D721Med (cell line): ENCODE results near the gene RASA2.
A peak's percentile ranks its signal among the peaks of the same experiment; 100 is the strongest.

ENCODE experiments used
- DNase-seq: peaks from one replicate; pipeline ENCODE4 v3.0.0; 2011; ENCODE audit warnings: low spot score; ENCODE audit not compliant: insufficient read length
- FAIRE-seq: peaks from 2 replicates; lab custom pipeline; 2011; peaks lifted over from hg19 to GRCh38; lab: Jason Lieb, UNC
- TF ChIP-seq, protein P1 (sequence below): IDR thresholded peaks from 2 replicates; pipeline ENCODE4 v1.5.1; 2012; ENCODE audit warnings: mild to moderate bottlenecking, control low read depth; ENCODE audit not compliant: insufficient read depth; ENCODE audit errors: missing control alignments

Gene RASA2

DNA sequence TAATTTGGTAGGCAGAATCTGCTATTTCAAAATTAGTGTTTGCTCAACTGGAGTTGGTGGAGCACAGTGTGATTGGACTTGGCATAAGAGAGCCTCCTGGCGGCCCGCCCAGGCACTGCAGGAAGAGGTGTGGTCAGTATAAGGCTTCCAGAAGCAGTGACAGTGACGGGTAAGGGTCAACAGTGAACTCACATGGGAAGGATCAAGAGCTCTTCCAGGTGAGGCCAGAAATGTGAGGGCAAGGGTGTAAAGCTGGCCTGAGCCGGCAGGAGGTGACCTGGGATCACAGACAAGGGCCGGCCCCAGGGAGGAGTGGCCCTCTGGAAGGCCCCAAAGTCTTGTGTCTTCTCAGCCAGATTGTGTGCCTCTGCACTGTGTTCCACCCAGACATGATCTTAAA is 158.1 kb downstream of the RASA2 start:
- TF ChIP-seq, protein P1, sequence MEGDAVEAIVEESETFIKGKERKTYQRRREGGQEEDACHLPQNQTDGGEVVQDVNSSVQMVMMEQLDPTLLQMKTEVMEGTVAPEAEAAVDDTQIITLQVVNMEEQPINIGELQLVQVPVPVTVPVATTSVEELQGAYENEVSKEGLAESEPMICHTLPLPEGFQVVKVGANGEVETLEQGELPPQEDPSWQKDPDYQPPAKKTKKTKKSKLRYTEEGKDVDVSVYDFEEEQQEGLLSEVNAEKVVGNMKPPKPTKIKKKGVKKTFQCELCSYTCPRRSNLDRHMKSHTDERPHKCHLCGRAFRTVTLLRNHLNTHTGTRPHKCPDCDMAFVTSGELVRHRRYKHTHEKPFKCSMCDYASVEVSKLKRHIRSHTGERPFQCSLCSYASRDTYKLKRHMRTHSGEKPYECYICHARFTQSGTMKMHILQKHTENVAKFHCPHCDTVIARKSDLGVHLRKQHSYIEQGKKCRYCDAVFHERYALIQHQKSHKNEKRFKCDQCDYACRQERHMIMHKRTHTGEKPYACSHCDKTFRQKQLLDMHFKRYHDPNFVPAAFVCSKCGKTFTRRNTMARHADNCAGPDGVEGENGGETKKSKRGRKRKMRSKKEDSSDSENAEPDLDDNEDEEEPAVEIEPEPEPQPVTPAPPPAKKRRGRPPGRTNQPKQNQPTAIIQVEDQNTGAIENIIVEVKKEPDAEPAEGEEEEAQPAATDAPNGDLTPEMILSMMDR, result peak; percentile 47
- DNase-seq, result no peak
- no peak for FAIRE-seq

DNA sequence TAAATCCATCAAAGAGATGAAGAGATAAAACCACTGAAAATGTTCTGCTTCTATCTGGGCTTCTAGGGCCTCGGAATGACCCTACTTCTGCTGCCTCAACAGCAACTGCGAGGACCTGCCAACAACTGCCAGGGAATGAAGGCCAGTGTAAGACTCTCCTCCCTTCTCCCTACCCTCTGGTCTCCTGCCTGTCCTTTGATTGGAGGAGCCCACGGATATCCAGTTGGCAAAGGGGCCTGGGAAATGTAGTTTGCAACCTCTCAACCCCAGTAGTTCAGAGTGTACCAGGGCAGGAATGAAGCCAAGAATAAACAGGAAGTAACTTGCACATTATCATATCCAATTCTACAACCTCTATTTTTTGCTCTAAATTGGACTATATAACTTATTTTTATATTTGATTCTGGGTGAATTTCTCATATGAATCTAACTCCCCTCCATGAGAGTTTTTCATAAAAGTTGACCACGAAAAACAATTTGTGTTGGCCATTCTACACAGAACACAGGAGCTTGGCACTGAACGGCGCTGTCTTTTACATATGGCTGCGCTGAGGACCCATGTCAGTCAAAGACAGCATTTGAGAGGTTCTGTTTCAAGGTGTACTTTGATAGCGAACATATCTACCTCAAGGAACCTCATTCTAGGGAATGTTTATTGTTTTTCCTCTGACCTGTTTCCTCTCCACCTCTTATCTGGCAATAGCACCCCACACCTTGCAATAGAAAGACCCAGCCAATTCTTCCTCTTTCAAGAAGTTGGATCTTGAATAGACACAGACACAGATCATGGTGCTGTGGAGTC is 160.1 kb downstream of the RASA2 start:
- FAIRE-seq (no peak), DNase-seq (no peak)
- TF ChIP-seq, protein P1, result no peak

DNA sequence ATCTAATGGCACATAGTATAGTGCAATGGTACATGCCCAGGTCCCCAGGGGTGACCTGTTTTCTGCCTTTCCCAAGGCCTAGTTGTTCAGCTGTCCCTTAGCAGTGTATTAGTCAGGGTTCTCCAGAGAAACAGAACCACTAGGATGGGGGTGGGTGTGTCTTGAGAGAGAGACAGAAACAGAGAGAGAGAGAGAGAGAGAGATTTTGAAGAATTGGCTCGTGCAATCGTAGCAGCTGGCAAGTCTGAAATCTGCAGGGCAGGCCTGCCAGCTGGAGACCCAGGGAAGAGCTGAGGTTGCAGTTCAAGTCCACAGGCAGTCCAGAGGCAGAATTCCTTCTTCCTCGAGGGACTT is 160.7 kb downstream of the RASA2 start:
- DNase-seq (no peak), FAIRE-seq (no peak)
- TF ChIP-seq, protein P1, result no peak

DNA sequence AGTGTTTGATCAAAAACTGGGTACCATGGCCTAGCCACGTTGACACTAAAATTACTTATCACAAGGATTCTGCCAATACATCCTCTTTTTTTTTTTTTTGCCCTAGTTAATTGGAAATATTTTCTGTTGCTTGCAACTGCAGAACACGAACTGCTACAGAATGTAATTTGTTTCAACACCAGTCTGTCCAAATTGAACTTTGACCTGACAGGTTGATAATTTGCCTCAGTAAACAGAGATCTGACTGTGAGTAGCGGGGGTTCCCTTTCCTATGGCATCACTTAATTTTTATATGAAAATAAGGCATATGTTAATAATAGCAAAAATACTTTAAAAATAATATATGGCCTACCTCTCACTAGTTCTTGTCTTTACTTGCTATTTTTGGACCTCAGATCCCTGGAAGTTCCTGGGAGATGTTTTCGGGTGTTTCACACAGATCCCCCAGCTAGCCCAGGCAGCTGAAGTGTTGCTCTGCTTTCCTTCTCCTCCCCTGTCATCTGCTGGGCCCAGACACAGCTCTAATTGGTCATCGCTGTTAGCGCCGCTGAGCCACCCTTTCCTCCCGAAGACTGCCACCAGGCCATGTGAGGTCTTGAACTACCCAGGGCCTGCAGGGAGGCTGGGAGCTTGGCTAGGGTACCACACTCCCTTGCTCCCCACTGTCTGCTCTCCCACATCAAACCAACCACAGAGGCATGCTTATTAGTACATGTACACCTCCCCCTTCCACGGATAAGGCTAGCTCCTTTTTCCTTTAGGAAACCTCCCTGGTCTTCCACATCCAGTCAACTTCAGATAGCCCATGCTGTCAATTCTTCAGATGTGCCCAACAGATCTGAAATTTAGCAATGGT is 161.5 kb downstream of the RASA2 start:
- TF ChIP-seq, protein P1, result no peak
- FAIRE-seq (no peak), DNase-seq (no peak)

DNA sequence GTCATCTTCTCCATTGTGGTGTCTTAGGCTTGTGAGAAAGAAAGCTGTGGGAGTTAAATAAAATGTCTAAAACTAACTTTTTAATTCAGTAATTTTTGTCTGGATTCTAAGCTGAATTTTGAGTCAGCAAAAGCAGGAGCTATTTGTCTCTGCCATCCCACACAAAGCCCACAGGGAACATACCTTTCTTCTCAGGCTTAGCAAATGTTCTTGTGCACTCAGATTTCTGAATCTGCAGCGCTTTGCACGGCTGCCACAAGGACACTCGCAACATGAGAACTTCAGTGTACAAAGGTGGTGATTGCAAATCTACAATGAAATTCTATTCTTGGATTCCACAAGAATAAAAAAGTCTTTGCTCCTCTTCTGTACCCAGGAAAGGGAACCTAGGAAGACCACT is 163.0 kb downstream of the RASA2 start:
- FAIRE-seq, result no peak
- TF ChIP-seq, protein P1, result no peak

DNA sequence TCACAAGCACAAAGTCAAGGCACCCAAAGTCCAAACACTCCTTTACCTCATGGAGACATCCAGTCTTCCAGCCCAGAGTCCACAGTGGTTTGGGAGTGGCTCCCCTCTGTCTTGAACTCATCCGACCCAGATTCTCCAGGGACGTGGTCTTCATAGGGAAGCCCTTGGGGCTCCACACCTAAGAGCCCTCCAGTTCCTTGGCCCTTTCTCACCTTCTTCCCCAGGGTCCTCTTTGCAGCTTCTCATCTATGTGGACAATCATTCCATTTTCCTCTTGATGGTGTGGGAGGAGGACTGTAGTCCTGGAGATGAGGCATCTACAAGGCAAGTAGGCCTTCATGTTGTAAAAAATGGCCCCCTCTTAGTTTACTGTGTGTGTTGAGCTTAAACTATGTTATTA is 164.0 kb downstream of the RASA2 start:
- no peak for DNase-seq
- TF ChIP-seq, protein P1, result no peak
- no peak for FAIRE-seq

More for the DNA sequence above, 163.0 kb downstream of the RASA2 start:
- DNase-seq, result no peak
